ENCODE measurements around the gene FLT3LG.

DNA sequence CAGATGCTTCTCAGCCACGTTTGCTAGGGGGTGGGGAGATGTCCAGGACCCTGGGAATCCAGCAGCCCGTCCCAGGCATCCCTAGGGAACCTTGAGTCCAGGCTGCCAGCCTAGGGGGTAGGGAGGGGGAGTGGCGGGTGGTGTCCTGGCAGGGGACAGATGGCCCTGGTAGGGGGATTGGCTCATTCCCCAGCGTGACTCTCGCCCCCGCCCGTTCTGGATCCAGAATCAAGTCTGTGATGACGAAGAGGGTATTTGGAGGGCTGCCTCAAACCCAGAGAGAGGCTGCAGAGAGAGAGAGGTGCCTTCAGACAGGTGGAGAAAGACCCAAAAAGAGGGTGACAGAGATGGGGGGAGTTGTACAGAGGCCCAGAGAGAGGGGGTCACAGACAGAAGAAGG lies 36.8 kb upstream of the FLT3LG start:
- TF ChIP-seq, protein P1, sequence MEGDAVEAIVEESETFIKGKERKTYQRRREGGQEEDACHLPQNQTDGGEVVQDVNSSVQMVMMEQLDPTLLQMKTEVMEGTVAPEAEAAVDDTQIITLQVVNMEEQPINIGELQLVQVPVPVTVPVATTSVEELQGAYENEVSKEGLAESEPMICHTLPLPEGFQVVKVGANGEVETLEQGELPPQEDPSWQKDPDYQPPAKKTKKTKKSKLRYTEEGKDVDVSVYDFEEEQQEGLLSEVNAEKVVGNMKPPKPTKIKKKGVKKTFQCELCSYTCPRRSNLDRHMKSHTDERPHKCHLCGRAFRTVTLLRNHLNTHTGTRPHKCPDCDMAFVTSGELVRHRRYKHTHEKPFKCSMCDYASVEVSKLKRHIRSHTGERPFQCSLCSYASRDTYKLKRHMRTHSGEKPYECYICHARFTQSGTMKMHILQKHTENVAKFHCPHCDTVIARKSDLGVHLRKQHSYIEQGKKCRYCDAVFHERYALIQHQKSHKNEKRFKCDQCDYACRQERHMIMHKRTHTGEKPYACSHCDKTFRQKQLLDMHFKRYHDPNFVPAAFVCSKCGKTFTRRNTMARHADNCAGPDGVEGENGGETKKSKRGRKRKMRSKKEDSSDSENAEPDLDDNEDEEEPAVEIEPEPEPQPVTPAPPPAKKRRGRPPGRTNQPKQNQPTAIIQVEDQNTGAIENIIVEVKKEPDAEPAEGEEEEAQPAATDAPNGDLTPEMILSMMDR (IDR thresholded peaks at IDR 0.05): no peak
- no peak for TF ChIP-seq POLR2A (IDR thresholded peaks at IDR 0.05)

Measured in uterus (tissue), 2 donors.